Muscle of leg (tissue), 11 donors: ENCODE results near the gene INTS1. TPM values are rescaled to one million over a fixed set of nuclear protein-coding genes. Genes with fewer than 3 reads are reported as not detected.

Experiments
- DNase-seq: peaks from one replicate; pipeline ENCODE4 v3.0.0; 2013
- H3K27ac ChIP-seq: one replicate; pipeline ENCODE4 v1.5.1; 2013; ENCODE audit warnings: mild to moderate bottlenecking, low read length, control low read depth
- H3K27me3 ChIP-seq: one replicate; pipeline ENCODE4 v1.6.1; 2013; ENCODE audit warnings: low read length; ENCODE audit not compliant: control insufficient read depth, insufficient read depth
- H3K36me3 ChIP-seq: one replicate; pipeline ENCODE4 v1.6.1; 2013; ENCODE audit warnings: low read length; ENCODE audit not compliant: control insufficient read depth, insufficient read depth
- H3K4me1 ChIP-seq: one replicate; pipeline ENCODE4 v1.6.1; 2013; ENCODE audit warnings: low read length; ENCODE audit not compliant: control insufficient read depth, insufficient read depth
- H3K4me3 ChIP-seq: one replicate; pipeline ENCODE4 v1.5.1; 2013; ENCODE audit warnings: low read length, control low read depth
- H3K9me3 ChIP-seq: replicated peaks from 2 replicates; pipeline ENCODE4 v1.6.1; 2013; ENCODE audit warnings: low read depth, low read length; ENCODE audit not compliant: control insufficient read depth
- WGBS: methylation state at CpG from one replicate; pipeline ENCODE4 v1.1.5; 2013; ENCODE audit warnings: missing lambda C conversion rate; ENCODE audit not compliant: insufficient coverage; 5-methylcytosine and 5-hydroxymethylcytosine counted together
- polyA plus RNA-seq, 8 donors: library from polyadenylated mRNA; unstranded; fragments of 120-200 nt; gene quantifications; one replicate each; pipeline versions ENCODE4 v1.2.1 to v1.2.3, GENCODE V29; 2013; ENCODE audit warnings: inconsistent platforms in 1 of 8, low replicate concordance in 1 of 8; ENCODE audit not compliant: insufficient read length in 8 of 8, insufficient read depth in 1 of 8
- total RNA-seq: library from RNA; stranded (reverse); fragments of 120-200 nt; gene quantifications from one replicate; pipeline ENCODE4 v1.2.4, GENCODE V29; 2013

The INTS1 gene
- total and polyA plus RNA-seq, 9 donors = 16.7 to 63.4 (median 49.9) TPM

GRCh38 chr7:1457949-1458682 lies 46.1 kb downstream of the INTS1 start:
- H3K36me3 ChIP-seq = no peaks in the 10 kb centered on the region
- no peak overlapping the region for H3K27ac ChIP-seq
- peaks cover 3% of the 10 kb centered on the region for H3K27me3 ChIP-seq
- H3K9me3 ChIP-seq = no peaks in the 10 kb centered on the region
- no peak for DNase-seq
- 31% methylated on average over 16 of the region's 23 CpGs for WGBS
- peak overlapping the region; percentile 65 for H3K4me3 ChIP-seq
- H3K4me1 ChIP-seq = peaks cover 55% of the 10 kb centered on the region

- peaks cover 3% of the 10 kb centered on the region for H3K27me3 ChIP-seq
- H3K4me1 ChIP-seq = peaks cover 51% of the 10 kb centered on the region
- no peak for DNase-seq
- H3K27ac ChIP-seq = no peak overlapping the region
- H3K36me3 ChIP-seq = no peaks in the 10 kb centered on the region
- WGBS = 70% methylated on average over 16 of the region's 18 CpGs
- H3K9me3 ChIP-seq = no peaks in the 10 kb centered on the region
- H3K4me3 ChIP-seq = no peak overlapping the region
These were observed 46.9 kb downstream of the INTS1 start for GRCh38 chr7:1457059-1457948.

- no peak for DNase-seq
- no peaks in the 10 kb centered on the region for H3K36me3 ChIP-seq
- peaks cover 3% of the 10 kb centered on the region for H3K27me3 ChIP-seq
- H3K4me1 ChIP-seq = peaks cover 39% of the 10 kb centered on the region
- H3K4me3 ChIP-seq = no peak overlapping the region
- H3K27ac ChIP-seq = no peak overlapping the region
- H3K9me3 ChIP-seq = no peaks in the 10 kb centered on the region
- WGBS = 72% methylated on average over 10 of the region's 13 CpGs
These were observed 48.2 kb downstream of the INTS1 start for GRCh38 chr7:1455955-1456354.

DNA sequence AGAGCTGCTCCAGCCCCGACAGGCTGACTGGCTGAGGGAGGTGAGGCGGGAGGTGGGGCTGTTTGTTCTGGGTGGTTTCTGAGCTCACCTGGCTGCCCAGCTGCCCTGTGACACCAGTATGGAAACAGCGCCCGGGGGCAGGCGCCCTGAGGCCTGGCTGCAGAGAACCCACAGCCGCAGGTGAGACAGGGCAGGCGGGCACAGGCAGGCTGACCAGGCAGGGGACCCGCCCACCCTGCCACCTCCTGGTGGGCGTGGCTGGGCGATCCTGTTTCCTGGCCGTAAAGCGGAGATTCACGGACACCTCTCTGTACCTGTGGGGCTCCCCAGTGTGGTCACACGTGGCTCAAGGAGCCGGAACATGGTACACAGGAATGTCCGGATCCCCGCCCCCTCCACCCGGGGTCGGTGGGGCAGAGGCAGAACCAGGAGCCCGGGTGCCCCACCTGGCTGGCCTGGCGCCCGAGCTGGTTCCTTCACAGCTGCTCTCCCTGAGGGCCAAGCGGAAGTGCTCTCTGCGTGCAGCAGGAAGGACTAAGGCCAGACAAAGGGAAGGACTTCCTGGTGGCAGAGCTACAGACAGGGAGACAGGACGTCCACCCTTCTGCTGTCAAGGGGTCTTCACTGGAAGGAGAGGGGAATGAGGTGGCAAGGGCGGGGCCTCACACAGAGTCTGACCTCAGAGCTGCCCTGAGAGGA lies 48.8 kb downstream of the INTS1 start:
- Histone ChIP-seq H3K4me1 (peaks cover 36% of the 10 kb centered on the region), H3K4me3 (no peak overlapping the region), H3K27ac (peak overlapping the region; percentile 13), H3K36me3 (no peaks in the 10 kb centered on the region), H3K9me3 (no peaks in the 10 kb centered on the region), H3K27me3 (peaks cover 3% of the 10 kb centered on the region)
- 72% methylated on average over 26 of the region's 26 CpGs for WGBS
- no peak for DNase-seq

- H3K4me3 ChIP-seq = no peak overlapping the region
- no peak for DNase-seq
- 56% methylated on average over 6 of the region's 14 CpGs for WGBS
These were observed 49.6 kb downstream of the INTS1 start for GRCh38 chr7:1454542-1454941.

DNA sequence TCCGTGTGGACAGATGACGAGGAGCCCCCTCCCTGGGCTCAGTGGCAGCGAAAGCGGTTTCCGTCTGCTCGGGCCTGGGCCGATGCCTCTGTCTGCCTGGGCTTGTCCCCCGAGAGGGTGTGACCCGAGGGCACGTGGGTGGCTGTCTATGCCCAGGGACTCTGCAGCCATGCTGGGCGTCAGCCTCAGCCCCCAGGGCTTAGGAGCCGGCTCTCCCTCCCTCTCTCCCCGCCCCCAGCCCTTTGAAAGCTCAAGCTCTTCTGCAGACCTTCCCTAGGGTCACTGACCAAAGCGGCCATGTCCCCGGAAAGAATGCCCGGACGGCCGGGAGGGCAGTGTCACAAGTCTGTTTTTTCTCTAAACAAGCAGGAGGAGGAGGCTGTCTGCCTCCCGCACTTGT lies 52.0 kb downstream of the INTS1 start:
- peaks cover 28% of the 10 kb centered on the region for H3K4me1 ChIP-seq
- no peaks in the 10 kb centered on the region for H3K36me3 ChIP-seq
- H3K4me3 ChIP-seq = no peak overlapping the region
- H3K27ac ChIP-seq = no peak overlapping the region
- no peaks in the 10 kb centered on the region for H3K27me3 ChIP-seq
- DNase-seq = no peak
- H3K9me3 ChIP-seq = no peaks in the 10 kb centered on the region
- 49% methylated on average over 17 of the region's 19 CpGs for WGBS

More at GRCh38 chr7:1454542-1454941, 49.6 kb downstream of the INTS1 start:
- Histone ChIP-seq H3K4me1 (peaks cover 34% of the 10 kb centered on the region), H3K27me3 (peaks cover 3% of the 10 kb centered on the region), H3K27ac (no peak overlapping the region), H3K9me3 (no peaks in the 10 kb centered on the region), H3K36me3 (no peaks in the 10 kb centered on the region)

- DNase-seq = no peak
- no peak overlapping the region for H3K4me3 ChIP-seq
- WGBS = 74% methylated on average over 8 of the region's 11 CpGs
- H3K27ac ChIP-seq = no peak overlapping the region
- H3K9me3 ChIP-seq = no peaks in the 10 kb centered on the region
- peaks cover 34% of the 10 kb centered on the region for H3K4me1 ChIP-seq
- H3K27me3 ChIP-seq = no peaks in the 10 kb centered on the region
- no peaks in the 10 kb centered on the region for H3K36me3 ChIP-seq
These were observed 53.2 kb downstream of the INTS1 start for GRCh38 chr7:1450987-1451386.

GRCh38 chr7:1450431-1450830 lies 53.8 kb downstream of the INTS1 start:
- H3K36me3 ChIP-seq = no peaks in the 10 kb centered on the region
- peaks cover 34% of the 10 kb centered on the region for H3K4me1 ChIP-seq
- 81% methylated on average over 18 of the region's 18 CpGs for WGBS
- H3K4me3 ChIP-seq = no peak overlapping the region
- no peaks in the 10 kb centered on the region for H3K27me3 ChIP-seq
- H3K9me3 ChIP-seq = no peaks in the 10 kb centered on the region
- DNase-seq = no peak
- H3K27ac ChIP-seq = no peak overlapping the region

- 78% methylated on average over 6 of the region's 11 CpGs for WGBS
- H3K4me1 ChIP-seq = peaks cover 30% of the 10 kb centered on the region
- no peak for DNase-seq
These were observed 54.2 kb downstream of the INTS1 start for GRCh38 chr7:1449951-1450350.

DNA sequence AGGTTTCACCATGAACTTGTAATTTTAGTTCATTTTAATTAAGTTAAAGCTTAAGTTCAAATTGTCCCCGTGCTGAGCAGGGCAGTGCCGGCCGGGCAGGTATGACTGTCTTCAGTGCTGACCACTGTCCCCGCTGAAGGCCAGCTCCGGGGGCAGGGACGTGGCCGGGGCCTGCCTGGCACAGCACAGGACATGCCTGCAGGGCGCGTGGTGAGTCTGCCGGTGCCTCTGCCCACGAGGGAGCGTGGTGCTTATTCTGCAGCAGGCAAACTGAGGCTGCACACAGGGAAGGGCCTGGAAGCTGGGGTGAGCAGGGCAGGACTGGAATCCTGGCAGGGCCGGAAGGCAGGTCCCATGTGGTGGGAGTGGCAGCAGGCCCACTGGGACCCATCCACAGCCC lies 54.7 kb downstream of the INTS1 start:
- Histone ChIP-seq H3K27ac (no peak overlapping the region), H3K27me3 (no peaks in the 10 kb centered on the region), H3K9me3 (no peaks in the 10 kb centered on the region), H3K36me3 (no peaks in the 10 kb centered on the region), H3K4me1 (peaks cover 26% of the 10 kb centered on the region), H3K4me3 (no peak overlapping the region)
- DNase-seq = no peak
- WGBS = 82% methylated on average over 13 of the region's 13 CpGs

More at GRCh38 chr7:1449951-1450350, 54.2 kb downstream of the INTS1 start:
- H3K27ac ChIP-seq = no peak overlapping the region
- H3K4me3 ChIP-seq = no peak overlapping the region
- no peaks in the 10 kb centered on the region for H3K36me3 ChIP-seq
- H3K27me3 ChIP-seq = no peaks in the 10 kb centered on the region
- H3K9me3 ChIP-seq = no peaks in the 10 kb centered on the region
